IMR-90 (cell line): Measurements from ENCODE around the gene FGF12. TPM values are rescaled to one million over a fixed set of nuclear protein-coding genes. Genes with fewer than 3 reads are reported as not detected.

Source experiments
- ATAC-seq: fragments of 200-7000 bp; cut with Tn5 transposase; 2 replicates; pipeline ENCODE4 v1.9.1; 2020; ENCODE audit warnings: low read depth, mild to moderate bottlenecking, moderate library complexity
- BruUV-seq: library from RNA; stranded (reverse); fragments of 400-500 nt; replicated peaks from 2 replicates; lab custom pipeline; 2021; lab: Mats Ljungman, UMichigan
- CTCF ChIA-PET: fragments of 300-600 bp; formaldehyde crosslinking; extraction: SDS; loops from one replicate; lab custom pipeline; 2021; ENCODE audit warnings: antibody characterized with exemption; lab: Yijun Ruan, JAX
- POLR2A ChIA-PET: fragments of 300-600 bp; sonication (Branson Sonifier 250); formaldehyde crosslinking; loops from one replicate; lab custom pipeline; 2022; ENCODE audit warnings: antibody characterized with exemption; ENCODE audit not compliant: unreplicated experiment; lab: Charles Lee
- DNase-seq: peaks from one replicate; pipeline ENCODE4 v3.0.0; 2013
- H2AFZ ChIP-seq: replicated peaks from 2 replicates; pipeline ENCODE3; 2013; ENCODE audit warnings: low read length, mild to moderate bottlenecking; ENCODE audit not compliant: poor library complexity
- H2AK5ac ChIP-seq: 2 replicates; pipeline ENCODE4 v1.6.1; 2013; ENCODE audit warnings: low read depth, low read length, inconsistent platforms
- H2AK9ac ChIP-seq: replicated peaks from 2 replicates; pipeline ENCODE3; 2013; ENCODE audit warnings: mild to moderate bottlenecking, low read depth, low read length, moderate library complexity; ENCODE audit not compliant: poor library complexity
- H2BK120ac ChIP-seq: 2 replicates; pipeline ENCODE4 v1.6.1; 2013; ENCODE audit warnings: low read depth, low read length, inconsistent platforms
- H2BK15ac ChIP-seq: 3 replicates; pipeline ENCODE4 v1.6.1; 2013; ENCODE audit warnings: low read depth, low read length, inconsistent platforms
- H2BK20ac ChIP-seq: 2 replicates; pipeline ENCODE4 v1.6.1; 2013; ENCODE audit warnings: low read depth, mild to moderate bottlenecking, inconsistent platforms, low read length, moderate library complexity
- H2BK5ac ChIP-seq: 2 replicates; pipeline ENCODE4 v1.6.1; 2013; ENCODE audit warnings: mild to moderate bottlenecking, low read depth, low read length, inconsistent platforms; ENCODE audit not compliant: poor library complexity, severe bottlenecking
- H3K14ac ChIP-seq: replicated peaks from 2 replicates; pipeline ENCODE4 v1.6.1; 2013; ENCODE audit warnings: low read depth, low read length, inconsistent platforms
- H3K18ac ChIP-seq: 2 replicates; pipeline ENCODE4 v1.6.1; 2013; ENCODE audit warnings: low read depth, low read length, control low read depth
- H3K23ac ChIP-seq: 2 replicates; pipeline ENCODE4 v1.6.1; 2013; ENCODE audit warnings: low read depth, low read length, inconsistent platforms
- H3K27ac ChIP-seq: 2 replicates; pipeline ENCODE4 v1.5.1; 2013; ENCODE audit warnings: mild to moderate bottlenecking, control low read depth, low read length; ENCODE audit not compliant: insufficient read depth
- H3K27me3 ChIP-seq: 2 replicates; pipeline ENCODE4 v1.6.1; 2013; ENCODE audit warnings: low read length; ENCODE audit not compliant: control insufficient read depth, insufficient read depth
- H3K36me3 ChIP-seq: 2 replicates; pipeline ENCODE4 v1.6.1; 2013; ENCODE audit warnings: low read length, mixed read lengths; ENCODE audit not compliant: control insufficient read depth, insufficient read depth
- H3K4ac ChIP-seq: 2 replicates; pipeline ENCODE4 v1.6.1; 2013; ENCODE audit warnings: low read depth, low read length, inconsistent platforms
- H3K4me1 ChIP-seq: 2 replicates; pipeline ENCODE4 v1.6.1; 2013; ENCODE audit warnings: low read length, mixed read lengths; ENCODE audit not compliant: control insufficient read depth, insufficient read depth
- H3K4me2 ChIP-seq: 2 replicates; pipeline ENCODE4 v1.6.1; 2013; ENCODE audit warnings: low read depth, mild to moderate bottlenecking, control low read depth, low read length, moderate library complexity
- H3K4me3 ChIP-seq: 2 replicates; pipeline ENCODE4 v1.5.1; 2013; ENCODE audit warnings: low read depth, mild to moderate bottlenecking, control low read depth, low read length, moderate library complexity; ENCODE audit not compliant: insufficient read depth
- H3K56ac ChIP-seq: 2 replicates; pipeline ENCODE4 v1.6.1; 2013; ENCODE audit warnings: low read length, inconsistent platforms; ENCODE audit not compliant: insufficient read depth; ENCODE audit errors: extremely low read depth
- H3K79me1 ChIP-seq, 2 experiments: 2 replicates each; pipeline ENCODE4 v1.6.1; 2013; ENCODE audit warnings: low read length in 2 of 2, inconsistent platforms in 1 of 2, low read depth in 1 of 2
- H3K9ac ChIP-seq: 2 replicates; pipeline ENCODE4 v1.6.1; 2013; ENCODE audit warnings: low read depth, low read length, control low read depth
- H3K9me1 ChIP-seq: 2 replicates; pipeline ENCODE4 v1.6.1; 2013; ENCODE audit warnings: low read length, inconsistent platforms; ENCODE audit not compliant: insufficient read depth
- H3K9me3 ChIP-seq: 2 replicates; pipeline ENCODE4 v1.6.1; 2013; ENCODE audit warnings: low read length; ENCODE audit not compliant: control insufficient read depth, insufficient read depth
- H4K20me1 ChIP-seq: 2 replicates; pipeline ENCODE4 v1.6.1; 2013; ENCODE audit warnings: low read length, inconsistent platforms; ENCODE audit not compliant: insufficient read depth
- H4K5ac ChIP-seq: 2 replicates; pipeline ENCODE4 v1.6.1; 2013; ENCODE audit warnings: mild to moderate bottlenecking, low read depth, low read length, control low read depth
- H4K8ac ChIP-seq, 2 experiments: 2 replicates each; pipeline ENCODE4 v1.6.1; 2013; ENCODE audit warnings: low read depth in 2 of 2, low read length in 2 of 2, control low read depth in 1 of 2, inconsistent platforms in 1 of 2
- H4K91ac ChIP-seq: 2 replicates; pipeline ENCODE4 v1.6.1; 2013; ENCODE audit warnings: low read depth, low read length, inconsistent platforms; ENCODE audit not compliant: insufficient read depth
- BHLHE40 ChIP-seq: fragments of 150-350 bp; IDR thresholded peaks from 2 replicates; pipeline ENCODE4 v1.6.1; 2016; ENCODE audit warnings: mild to moderate bottlenecking, low read depth, low read length
- MAFK ChIP-seq: IDR thresholded peaks from 2 replicates; pipeline ENCODE4 v1.6.1; 2012; ENCODE audit warnings: low read depth, low read length, improper control_type of control experiment
- MXI1 ChIP-seq: IDR thresholded peaks from 2 replicates; pipeline ENCODE4 v1.6.1; 2012; ENCODE audit warnings: low read depth, mild to moderate bottlenecking, low read length, moderate library complexity, borderline replicate concordance
- NFE2L2 ChIP-seq: fragments of 150-350 bp; IDR thresholded peaks from 2 replicates; pipeline ENCODE4 v1.6.1; 2016; ENCODE audit warnings: low read depth, mild to moderate bottlenecking, low read length
- POLR2A ChIP-seq: IDR thresholded peaks from 2 replicates; pipeline ENCODE4 v1.6.1; 2012; ENCODE audit warnings: mild to moderate bottlenecking, low read depth, low read length
- RAD21 ChIP-seq: IDR thresholded peaks from 2 replicates; pipeline ENCODE4 v1.6.1; 2012; ENCODE audit warnings: low read length, improper control_type of control experiment
- RCOR1 ChIP-seq: IDR thresholded peaks from 2 replicates; pipeline ENCODE4 v1.6.1; 2012; ENCODE audit warnings: mild to moderate bottlenecking, low read length, improper control_type of control experiment; ENCODE audit not compliant: insufficient replicate concordance
- RFX5 ChIP-seq: IDR thresholded peaks from 2 replicates; pipeline ENCODE4 v1.8.0; 2012; ENCODE audit warnings: low read depth, mild to moderate bottlenecking, low read length, moderate library complexity
- WGBS, 2 experiments: methylation state at CpG; one replicate each; pipeline versions ENCODE4 v1.1.5 to v1.1.7; 2013; ENCODE audit warnings: missing lambda C conversion rate in 2 of 2; ENCODE audit not compliant: insufficient read length in 1 of 2; ENCODE audit errors: extremely low coverage in 2 of 2; 5-methylcytosine and 5-hydroxymethylcytosine counted together
- dilution Hi-C: fragments of 300-500 bp; cut with HindIII; formaldehyde crosslinking; loops from one replicate; pipeline ENCODE4 v1.14.3; 2018; ENCODE audit warnings: low sequenced_read_pairs; ENCODE audit not compliant: unreplicated experiment
- in situ Hi-C: fragments of 300-500 bp; cut with MboI; formaldehyde crosslinking; loops from 3 replicates; pipeline ENCODE4 v1.14.3; 2019; ENCODE audit warnings: low sequenced_read_pairs, inconsistent platforms, mixed read lengths
- intact Hi-C: fragments of 100-400 bp; cut with micrococcal nuclease; formaldehyde crosslinking; loops from 2 replicates; pipeline ENCODE4 v1.10.0; 2022
- polyA plus RNA-seq, 3 experiments: library from polyadenylated mRNA; depleted of rRNA; stranded (reverse); fragments of >200 nt; gene quantifications; 2 replicates each; pipeline ENCODE4 v1.2.3, GENCODE V29; 2012; ENCODE audit warnings: low replicate concordance in 1 of 3
- total RNA-seq: library from RNA; depleted of rRNA; stranded (reverse); fragments of >200 nt; gene quantifications from 2 replicates; pipeline ENCODE4 v1.2.3, GENCODE V29; 2012
- TF ChIP-seq, protein P1 (sequence below): conservative IDR thresholded peaks from 2 replicates; pipeline ENCODE4 v1.5.1; 2012; ENCODE audit warnings: mild to moderate bottlenecking, low read depth, low read length, improper control_type of control experiment

Gene FGF12
- total and polyA plus RNA-seq, 2 of the 4 experiments (the other 2 are of a cell fraction): not detected

DNA sequence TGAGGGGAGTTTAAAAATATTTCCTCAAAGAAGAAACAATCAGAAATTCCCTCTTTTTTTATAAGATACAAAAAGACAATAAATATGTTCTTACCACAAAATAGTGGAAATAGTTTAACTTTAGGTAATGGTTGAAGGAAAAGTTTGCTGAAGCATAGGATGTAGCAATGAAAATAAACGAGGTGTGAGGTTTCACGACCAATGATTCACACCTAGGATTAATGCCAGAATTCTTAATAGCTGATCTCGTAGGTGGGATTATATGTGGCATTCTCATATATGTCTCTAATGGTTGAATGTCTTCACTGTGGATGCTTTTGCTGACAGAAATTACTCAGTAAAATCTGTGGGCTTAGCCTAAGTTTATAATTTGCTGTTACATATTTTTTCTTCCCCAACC is 467.7 kb downstream of the FGF12 start:
- ChIA-PET CTCF (no interaction called here), POLR2A (no interaction called here)
- no peak overlapping the region for H3K56ac ChIP-seq
- no peak for ATAC-seq
- H4K5ac ChIP-seq: no peak overlapping the region
- no peaks in the 10 kb centered on the region for H3K79me1 ChIP-seq
- in situ Hi-C loops: no loop called here
- H3K14ac ChIP-seq: no peak overlapping the region
- no peak overlapping the region for H3K18ac ChIP-seq
- no peak overlapping the region for H4K8ac ChIP-seq
- no CpG with 5 or more reads among the region's 3 CpGs for WGBS, 2 experiments
- H2AFZ ChIP-seq: no peak overlapping the region
- no peaks in the 10 kb centered on the region for H3K36me3 ChIP-seq
- H3K9me1 ChIP-seq: no peaks in the 10 kb centered on the region
- no peaks in the 10 kb centered on the region for H4K20me1 ChIP-seq
- H2BK15ac ChIP-seq: no peak overlapping the region
- H2BK120ac ChIP-seq: no peak overlapping the region
- dilution Hi-C loops: no loop called here
- H2AK5ac ChIP-seq: no peak overlapping the region
- no peak overlapping the region for H3K4me3 ChIP-seq
- no peak overlapping the region for H3K4ac ChIP-seq
- DNase-seq: no peak
- intact Hi-C loops: no loop called here
- no peak overlapping the region for H3K23ac ChIP-seq
- H2BK5ac ChIP-seq: no peak overlapping the region
- H2BK20ac ChIP-seq: no peak overlapping the region
- TF ChIP-seq, protein P1, sequence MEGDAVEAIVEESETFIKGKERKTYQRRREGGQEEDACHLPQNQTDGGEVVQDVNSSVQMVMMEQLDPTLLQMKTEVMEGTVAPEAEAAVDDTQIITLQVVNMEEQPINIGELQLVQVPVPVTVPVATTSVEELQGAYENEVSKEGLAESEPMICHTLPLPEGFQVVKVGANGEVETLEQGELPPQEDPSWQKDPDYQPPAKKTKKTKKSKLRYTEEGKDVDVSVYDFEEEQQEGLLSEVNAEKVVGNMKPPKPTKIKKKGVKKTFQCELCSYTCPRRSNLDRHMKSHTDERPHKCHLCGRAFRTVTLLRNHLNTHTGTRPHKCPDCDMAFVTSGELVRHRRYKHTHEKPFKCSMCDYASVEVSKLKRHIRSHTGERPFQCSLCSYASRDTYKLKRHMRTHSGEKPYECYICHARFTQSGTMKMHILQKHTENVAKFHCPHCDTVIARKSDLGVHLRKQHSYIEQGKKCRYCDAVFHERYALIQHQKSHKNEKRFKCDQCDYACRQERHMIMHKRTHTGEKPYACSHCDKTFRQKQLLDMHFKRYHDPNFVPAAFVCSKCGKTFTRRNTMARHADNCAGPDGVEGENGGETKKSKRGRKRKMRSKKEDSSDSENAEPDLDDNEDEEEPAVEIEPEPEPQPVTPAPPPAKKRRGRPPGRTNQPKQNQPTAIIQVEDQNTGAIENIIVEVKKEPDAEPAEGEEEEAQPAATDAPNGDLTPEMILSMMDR: no peak
- TF ChIP-seq NFE2L2 (no peak), POLR2A (no peak), MXI1 (no peak), MAFK (no peak), RFX5 (no peak), BHLHE40 (no peak), RAD21 (no peak), RCOR1 (no peak)
- no peak overlapping the region for H3K4me2 ChIP-seq
- H4K91ac ChIP-seq: no peak overlapping the region
- H3K9me3 ChIP-seq: peaks cover 2% of the 10 kb centered on the region; the same call in 1 of the 2 replicates
- no peak overlapping the region for H3K9ac ChIP-seq
- H2AK9ac ChIP-seq: no peak overlapping the region
- H3K27ac ChIP-seq: no peak overlapping the region
- no peaks in the 10 kb centered on the region for H3K27me3 ChIP-seq
- no TSS peak for BruUV-seq
- H3K4me1 ChIP-seq: no peaks in the 10 kb centered on the region
